ENCODE measurements around the gene CLCNKA. TPM values are rescaled to one million over a fixed set of nuclear protein-coding genes. Genes with fewer than 3 reads are reported as not detected.
"Not testable (repeated sequence)": the region's sequence is repeated elsewhere in the genome, so short reads cannot be mapped to it uniquely, and the experiment has no call there.

CLCNKA gene
- total RNA-seq, 2 donors from 2014 or later: not detected

- H3K36me3 Mint-ChIP-seq (ENCODE audit: low read depth): no peaks in the 10 kb centered on the region
- H3K4me3 Mint-ChIP-seq: no peak overlapping the region
- ATAC-seq: no peak
Measured at GRCh38 chr1:15991427-15992186, 30.2 kb upstream of the CLCNKA start.

GRCh38 chr1:15992187-15992553 is 29.7 kb upstream of the CLCNKA start:
- ATAC-seq (no peak), DNase-seq (no peak)
- no peaks in the 10 kb centered on the region for H3K27me3 Mint-ChIP-seq
- no peaks in the 10 kb centered on the region for H3K4me1 Mint-ChIP-seq
- H3K27ac Mint-ChIP-seq: no peak overlapping the region
- H3K4me3 Mint-ChIP-seq: no peak overlapping the region
- H3K9me3 ChIP-seq (ENCODE audit: control insufficient read depth, low read length, poor library complexity, severe bottlenecking): no peaks in the 10 kb centered on the region
- H3K36me3 Mint-ChIP-seq (ENCODE audit: low read depth): no peaks in the 10 kb centered on the region

More at GRCh38 chr1:15991427-15992186, 30.2 kb upstream of the CLCNKA start:
- Mint-ChIP-seq H3K27me3 (no peaks in the 10 kb centered on the region), H3K4me1 (no peaks in the 10 kb centered on the region), H3K27ac (no peak overlapping the region)
- no peak for DNase-seq
- no peaks in the 10 kb centered on the region for H3K9me3 ChIP-seq (ENCODE audit: control insufficient read depth, low read length, poor library complexity, severe bottlenecking)

GRCh38 chr1:15992582-15993500 is 29.0 kb upstream of the CLCNKA start:
- no peaks in the 10 kb centered on the region for H3K27me3 Mint-ChIP-seq
- no peaks in the 10 kb centered on the region for H3K36me3 Mint-ChIP-seq (ENCODE audit: low read depth)
- H3K4me1 Mint-ChIP-seq: no peaks in the 10 kb centered on the region
- H3K27ac Mint-ChIP-seq: no peak overlapping the region
- ATAC-seq: no peak
- no peak for DNase-seq
- no peaks in the 10 kb centered on the region for H3K9me3 ChIP-seq (ENCODE audit: control insufficient read depth, low read length, poor library complexity, severe bottlenecking)
- H3K4me3 Mint-ChIP-seq: no peak overlapping the region

GRCh38 chr1:15993666-15994065 is 28.2 kb upstream of the CLCNKA start:
- no peak for ATAC-seq
- H3K4me3 Mint-ChIP-seq: no peak overlapping the region
- no peak for DNase-seq
- H3K27ac Mint-ChIP-seq: no peak overlapping the region
- H3K4me1 Mint-ChIP-seq: no peaks in the 10 kb centered on the region
- no peaks in the 10 kb centered on the region for H3K9me3 ChIP-seq (ENCODE audit: control insufficient read depth, low read length, poor library complexity, severe bottlenecking)
- peaks cover 3% of the 10 kb centered on the region for H3K36me3 Mint-ChIP-seq (ENCODE audit: low read depth)
- H3K27me3 Mint-ChIP-seq: peaks cover 4% of the 10 kb centered on the region

GRCh38 chr1:15994081-15994480 is 27.8 kb upstream of the CLCNKA start:
- Mint-ChIP-seq H3K4me3 (no peak overlapping the region), H3K4me1 (no peaks in the 10 kb centered on the region), H3K36me3 (ENCODE audit: low read depth) (peaks cover 3% of the 10 kb centered on the region), H3K27me3 (peaks cover 8% of the 10 kb centered on the region), H3K27ac (no peak overlapping the region)
- H3K9me3 ChIP-seq (ENCODE audit: control insufficient read depth, low read length, poor library complexity, severe bottlenecking): no peaks in the 10 kb centered on the region
- ATAC-seq: no peak
- no peak for DNase-seq

GRCh38 chr1:15994590-15995351 is 27.1 kb upstream of the CLCNKA start:
- Mint-ChIP-seq H3K4me1 (no peaks in the 10 kb centered on the region), H3K27ac (no peak overlapping the region), H3K4me3 (no peak overlapping the region), H3K27me3 (peaks cover 8% of the 10 kb centered on the region), H3K36me3 (ENCODE audit: low read depth) (peaks cover 3% of the 10 kb centered on the region)
- DNase-seq (peak in 1 of 3 donors; percentile 22), ATAC-seq (peak; percentile 58)
- H3K9me3 ChIP-seq (ENCODE audit: control insufficient read depth, low read length, poor library complexity, severe bottlenecking): no peaks in the 10 kb centered on the region

- H3K4me3 Mint-ChIP-seq: no peak overlapping the region
- no peak for DNase-seq
- no peaks in the 10 kb centered on the region for H3K4me1 Mint-ChIP-seq
- peaks cover 3% of the 10 kb centered on the region for H3K36me3 Mint-ChIP-seq (ENCODE audit: low read depth)
- no peaks in the 10 kb centered on the region for H3K9me3 ChIP-seq (ENCODE audit: control insufficient read depth, low read length, poor library complexity, severe bottlenecking)
- peaks cover 14% of the 10 kb centered on the region for H3K27me3 Mint-ChIP-seq
- peak overlapping the region; percentile 39 for H3K27ac Mint-ChIP-seq
- ATAC-seq: no peak
Measured at GRCh38 chr1:15997076-15997585, 24.7 kb upstream of the CLCNKA start.

- no peak overlapping the region for H3K4me3 Mint-ChIP-seq
- H3K27me3 Mint-ChIP-seq: peaks cover 14% of the 10 kb centered on the region
- peaks cover 3% of the 10 kb centered on the region for H3K36me3 Mint-ChIP-seq (ENCODE audit: low read depth)
- H3K9me3 ChIP-seq (ENCODE audit: control insufficient read depth, low read length, poor library complexity, severe bottlenecking): no peaks in the 10 kb centered on the region
- no peaks in the 10 kb centered on the region for H3K4me1 Mint-ChIP-seq
- no peak for DNase-seq
- no peak for ATAC-seq
- peak overlapping the region; percentile 39 for H3K27ac Mint-ChIP-seq
Measured at GRCh38 chr1:15997637-15998280, 24.1 kb upstream of the CLCNKA start.

GRCh38 chr1:15998929-15999328 is 22.9 kb upstream of the CLCNKA start:
- no peaks in the 10 kb centered on the region for H3K4me1 Mint-ChIP-seq
- no peak overlapping the region for H3K27ac Mint-ChIP-seq
- H3K27me3 Mint-ChIP-seq: peaks cover 14% of the 10 kb centered on the region
- H3K36me3 Mint-ChIP-seq (ENCODE audit: low read depth): peaks cover 3% of the 10 kb centered on the region
- DNase-seq (no peak), ATAC-seq (no peak)
- no peaks in the 10 kb centered on the region for H3K9me3 ChIP-seq (ENCODE audit: control insufficient read depth, low read length, poor library complexity, severe bottlenecking)
- H3K4me3 Mint-ChIP-seq: no peak overlapping the region

- DNase-seq; H3K4me3 Mint-ChIP-seq; ATAC-seq; H3K36me3 Mint-ChIP-seq (ENCODE audit: low read depth); H3K4me1 Mint-ChIP-seq; H3K27ac Mint-ChIP-seq; H3K9me3 ChIP-seq (ENCODE audit: control insufficient read depth, low read length, poor library complexity, severe bottlenecking): not testable (repeated sequence)
- H3K27me3 Mint-ChIP-seq: peaks cover 14% of the 10 kb centered on the region
Measured at GRCh38 chr1:16001274-16001673, 20.6 kb upstream of the CLCNKA start.

GRCh38 chr1:16005597-16005996 is 16.2 kb upstream of the CLCNKA start:
- H3K27me3 Mint-ChIP-seq: peaks cover 22% of the 10 kb centered on the region
- ATAC-seq: no peak

GRCh38 chr1:16006010-16006409 is 15.8 kb upstream of the CLCNKA start:
- Mint-ChIP-seq H3K27ac (no peak overlapping the region), H3K36me3 (ENCODE audit: low read depth) (no peaks in the 10 kb centered on the region), H3K4me3 (no peak overlapping the region), H3K4me1 (peaks cover 3% of the 10 kb centered on the region), H3K27me3 (peaks cover 23% of the 10 kb centered on the region)
- H3K9me3 ChIP-seq (ENCODE audit: control insufficient read depth, low read length, poor library complexity, severe bottlenecking): no peaks in the 10 kb centered on the region
- ATAC-seq: no peak
- DNase-seq: no peak

More at GRCh38 chr1:16005597-16005996, 16.2 kb upstream of the CLCNKA start:
- DNase-seq: no peak
- Mint-ChIP-seq H3K27ac (no peak overlapping the region), H3K4me3 (no peak overlapping the region), H3K4me1 (peaks cover 3% of the 10 kb centered on the region), H3K36me3 (ENCODE audit: low read depth) (no peaks in the 10 kb centered on the region)
- no peaks in the 10 kb centered on the region for H3K9me3 ChIP-seq (ENCODE audit: control insufficient read depth, low read length, poor library complexity, severe bottlenecking)
